Measurements from ENCODE around the gene DCAF12. TPM values are rescaled to one million over a fixed set of nuclear protein-coding genes. Genes with fewer than 3 reads are reported as not detected.

The DCAF12 gene
- total RNA-seq, 2 experiments from 2014 or later, result 5.4 to 5.9 TPM

DNA sequence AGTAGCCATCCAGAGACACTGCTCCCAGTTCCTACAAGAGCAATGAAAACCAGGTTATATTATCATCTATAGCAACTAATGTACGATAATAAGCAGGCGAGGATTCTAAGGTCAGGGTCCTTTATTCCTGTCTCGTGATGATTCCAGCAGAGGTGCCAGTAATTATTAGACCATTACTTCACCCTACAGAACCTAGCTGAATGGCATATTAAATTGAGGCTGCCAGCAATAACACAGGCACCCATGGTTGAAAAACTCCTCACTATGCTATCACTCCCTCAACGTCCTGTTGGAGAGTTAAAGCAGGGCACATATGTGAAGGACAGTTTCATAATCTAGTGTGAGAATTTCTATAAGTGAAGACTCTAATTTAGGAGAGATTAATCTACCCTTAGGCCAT lies 29.7 kb downstream of the DCAF12 start:
- Mint-ChIP-seq H3K27ac (no peak overlapping the region), H3K9me3 (no peaks in the 10 kb centered on the region), H3K4me3 (no peak overlapping the region), H3K36me3 (ENCODE audit: low read depth) (peaks cover 63% of the 10 kb centered on the region), H3K4me1 (ENCODE audit: low read depth) (no peaks in the 10 kb centered on the region), H3K27me3 (no peaks in the 10 kb centered on the region)
- TF ChIP-seq, protein P1, sequence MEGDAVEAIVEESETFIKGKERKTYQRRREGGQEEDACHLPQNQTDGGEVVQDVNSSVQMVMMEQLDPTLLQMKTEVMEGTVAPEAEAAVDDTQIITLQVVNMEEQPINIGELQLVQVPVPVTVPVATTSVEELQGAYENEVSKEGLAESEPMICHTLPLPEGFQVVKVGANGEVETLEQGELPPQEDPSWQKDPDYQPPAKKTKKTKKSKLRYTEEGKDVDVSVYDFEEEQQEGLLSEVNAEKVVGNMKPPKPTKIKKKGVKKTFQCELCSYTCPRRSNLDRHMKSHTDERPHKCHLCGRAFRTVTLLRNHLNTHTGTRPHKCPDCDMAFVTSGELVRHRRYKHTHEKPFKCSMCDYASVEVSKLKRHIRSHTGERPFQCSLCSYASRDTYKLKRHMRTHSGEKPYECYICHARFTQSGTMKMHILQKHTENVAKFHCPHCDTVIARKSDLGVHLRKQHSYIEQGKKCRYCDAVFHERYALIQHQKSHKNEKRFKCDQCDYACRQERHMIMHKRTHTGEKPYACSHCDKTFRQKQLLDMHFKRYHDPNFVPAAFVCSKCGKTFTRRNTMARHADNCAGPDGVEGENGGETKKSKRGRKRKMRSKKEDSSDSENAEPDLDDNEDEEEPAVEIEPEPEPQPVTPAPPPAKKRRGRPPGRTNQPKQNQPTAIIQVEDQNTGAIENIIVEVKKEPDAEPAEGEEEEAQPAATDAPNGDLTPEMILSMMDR (IDR thresholded peaks at IDR 0.05), result no peak
- Histone ChIP-seq H3K4me3 (ENCODE audit: low read length) (no peak overlapping the region), H3K27me3 (ENCODE audit: control insufficient read depth in 1 of 2, insufficient read depth in 2 of 2, low read length in 2 of 2) (no peaks in the 10 kb centered on the region), H3K27ac (ENCODE audit: low read depth in 1 of 2, low read length in 2 of 2) (no peak overlapping the region), H3K9me3 (ENCODE audit: control insufficient read depth in 1 of 2, insufficient read depth in 1 of 2, low read length in 2 of 2) (no peaks in the 10 kb centered on the region), H3K4me1 (ENCODE audit: insufficient read depth, low read length) (no peaks in the 10 kb centered on the region), H3K36me3 (ENCODE audit: insufficient read depth, low read length) (peaks cover 71% of the 10 kb centered on the region)
- intact Hi-C loops (cut with DNase I, micrococcal nuclease), result no loop called here
- CTCF ChIA-PET, result no interaction called here
- POLR2A ChIA-PET, result no interaction called here
- DNase-seq (no peak), ATAC-seq (ENCODE audit: poor library complexity) (no peak)

DNA sequence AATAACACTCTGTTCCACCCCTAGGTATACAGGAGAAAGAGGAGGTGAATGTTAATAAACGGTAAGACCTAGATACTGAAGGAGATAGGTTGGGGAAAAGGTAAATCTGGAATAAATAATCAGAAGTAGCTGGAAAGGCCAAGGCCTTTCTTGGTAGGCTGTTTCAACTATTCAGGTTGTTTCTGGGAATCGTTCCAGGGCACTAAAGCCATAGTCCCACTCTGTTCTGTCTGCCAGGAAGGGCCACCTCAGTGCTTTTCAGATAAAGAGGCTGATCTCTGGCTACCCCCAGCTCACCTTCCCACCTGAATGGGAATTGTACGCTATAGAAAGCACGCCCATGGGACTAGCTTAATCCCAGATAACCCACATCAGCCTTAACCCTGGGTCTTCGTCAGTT lies 32.9 kb downstream of the DCAF12 start:
- Histone ChIP-seq H3K36me3 (ENCODE audit: insufficient read depth, low read length) (peaks cover 87% of the 10 kb centered on the region), H3K27ac (ENCODE audit: low read depth in 1 of 2, low read length in 2 of 2) (no peak overlapping the region), H3K4me3 (ENCODE audit: low read length) (no peak overlapping the region), H3K4me1 (ENCODE audit: insufficient read depth, low read length) (no peaks in the 10 kb centered on the region), H3K9me3 (ENCODE audit: control insufficient read depth in 1 of 2, insufficient read depth in 1 of 2, low read length in 2 of 2) (no peaks in the 10 kb centered on the region), H3K27me3 (ENCODE audit: control insufficient read depth in 1 of 2, insufficient read depth in 2 of 2, low read length in 2 of 2) (no peaks in the 10 kb centered on the region)
- Mint-ChIP-seq H3K27me3 (no peaks in the 10 kb centered on the region), H3K27ac (no peak overlapping the region), H3K36me3 (ENCODE audit: low read depth) (peaks cover 90% of the 10 kb centered on the region), H3K4me3 (no peak overlapping the region), H3K4me1 (ENCODE audit: low read depth) (no peaks in the 10 kb centered on the region), H3K9me3 (no peaks in the 10 kb centered on the region)
- ChIA-PET POLR2A (no interaction called here), CTCF (no interaction called here)
- intact Hi-C loops (cut with DNase I, micrococcal nuclease), result no loop called here
- TF ChIP-seq, protein P1 (IDR thresholded peaks at IDR 0.05), result no peak
- DNase-seq (no peak), ATAC-seq (ENCODE audit: poor library complexity) (no peak)

DNA sequence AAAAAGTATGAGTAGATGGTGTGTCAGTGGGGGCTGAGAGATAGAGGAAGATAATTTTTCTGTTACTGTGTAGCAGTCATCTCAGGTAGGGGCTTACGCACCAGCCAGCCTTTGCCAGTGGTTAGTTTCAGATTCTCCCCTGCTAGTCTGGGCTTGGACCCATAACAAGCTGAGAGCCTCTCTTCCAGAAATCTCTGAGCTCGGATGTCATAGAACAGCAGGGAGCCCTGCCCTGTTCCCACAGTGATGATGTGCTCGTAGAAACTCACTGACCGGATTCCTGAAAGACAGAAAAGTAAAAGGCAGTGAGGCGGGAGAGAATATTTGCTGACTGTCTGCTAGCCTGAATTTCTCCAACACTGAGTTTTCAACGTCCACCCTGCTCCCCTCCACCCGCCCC lies 37.2 kb downstream of the DCAF12 start:
- no peak overlapping the region for H3K27ac ChIP-seq (ENCODE audit: low read depth in 1 of 2, low read length in 2 of 2)
- ChIA-PET CTCF (no interaction called here), POLR2A (no interaction called here)
- H3K9me3 Mint-ChIP-seq, result no peaks in the 10 kb centered on the region
- DNase-seq, result no peak
- ATAC-seq (ENCODE audit: poor library complexity), result no peak
- H3K4me3 Mint-ChIP-seq, result no peak overlapping the region
- H3K4me1 Mint-ChIP-seq (ENCODE audit: low read depth), result no peaks in the 10 kb centered on the region
- no peak overlapping the region for H3K4me3 ChIP-seq (ENCODE audit: low read length)
- H3K27me3 Mint-ChIP-seq, result no peaks in the 10 kb centered on the region
- no peaks in the 10 kb centered on the region for H3K27me3 ChIP-seq (ENCODE audit: control insufficient read depth in 1 of 2, insufficient read depth in 2 of 2, low read length in 2 of 2)
- peaks cover 78% of the 10 kb centered on the region for H3K36me3 Mint-ChIP-seq (ENCODE audit: low read depth)
- TF ChIP-seq, protein P1 (IDR thresholded peaks at IDR 0.05), result no peak
- H3K4me1 ChIP-seq (ENCODE audit: insufficient read depth, low read length), result no peaks in the 10 kb centered on the region
- H3K36me3 ChIP-seq (ENCODE audit: insufficient read depth, low read length), result peaks cover 76% of the 10 kb centered on the region
- H3K9me3 ChIP-seq (ENCODE audit: control insufficient read depth in 1 of 2, insufficient read depth in 1 of 2, low read length in 2 of 2), result no peaks in the 10 kb centered on the region
- intact Hi-C loops (cut with DNase I, micrococcal nuclease), result no loop called here
- H3K27ac Mint-ChIP-seq, result no peak overlapping the region

Measured in CD4-positive, alpha-beta T cell (primary cell).